DND-41 (cell line): Measurements from ENCODE around the gene RAD54L2.

ENCODE experiments used
- CTCF ChIP-seq: IDR thresholded peaks from 2 replicates; pipeline ENCODE4 v1.5.1; 2012; ENCODE audit warnings: borderline replicate concordance, low read length, moderate library complexity, mild to moderate bottlenecking; ENCODE audit not compliant: poor library complexity, severe bottlenecking; ENCODE audit errors: extremely low read depth
- EZH2 ChIP-seq: IDR thresholded peaks from 3 replicates; pipeline ENCODE4 v1.6.1; 2012; ENCODE audit warnings: borderline replicate concordance, low read depth, mild to moderate bottlenecking, moderate library complexity, low read length, inconsistent platforms; ENCODE audit not compliant: severe bottlenecking

- TF ChIP-seq CTCF (no peak), EZH2 (no peak)
Observed at GRCh38 chr3:51568036-51568435, 29.5 kb downstream of the RAD54L2 start.
